ENCODE measurements around the gene ZNF124.

DNA sequence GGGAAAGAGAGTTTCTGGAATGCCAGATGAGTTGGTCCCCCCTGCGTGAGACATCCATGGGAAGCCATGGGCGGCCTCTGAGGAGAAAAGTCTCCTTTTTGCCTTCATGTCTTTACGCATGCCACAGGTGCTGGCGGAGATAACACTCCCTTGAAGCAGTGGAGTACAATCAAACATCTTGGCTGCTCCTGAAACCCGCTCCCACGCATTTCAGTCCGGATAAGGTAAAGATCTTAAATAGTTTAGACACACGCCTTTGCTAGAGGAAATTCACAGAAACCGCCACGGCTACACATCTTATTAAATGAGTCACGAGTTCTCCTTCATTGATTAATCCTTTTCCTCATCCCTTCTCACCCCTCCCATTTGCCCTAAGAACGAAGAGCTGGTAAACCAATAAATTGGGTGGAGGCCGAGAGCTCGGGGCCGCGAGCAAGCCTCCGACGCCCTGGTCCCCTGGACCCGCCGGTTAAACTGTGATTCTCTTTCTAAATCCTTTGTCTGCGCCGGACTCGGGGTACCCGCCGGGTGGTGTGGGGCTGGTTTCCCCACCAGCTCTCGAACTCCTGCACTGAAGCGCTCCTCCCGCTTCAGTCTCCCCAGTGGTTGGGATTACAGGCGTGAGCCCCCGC, 61.1 kb downstream of the ZNF124 start:
- TF ChIP-seq POLR2AphosphoS5 (IDR thresholded peaks at IDR 0.05) (no peak), RAD21 (conservative IDR thresholded peaks at IDR 0.05) (no peak), EP300 (conservative IDR thresholded peaks at IDR 0.05; ENCODE audit: poor library complexity, severe bottlenecking) (no peak), SMC3 (conservative IDR thresholded peaks at IDR 0.05; ENCODE audit: poor library complexity) (no peak), TAF1 (IDR thresholded peaks at IDR 0.05; ENCODE audit: low read depth) (no peak)
- TF ChIP-seq, protein P1, sequence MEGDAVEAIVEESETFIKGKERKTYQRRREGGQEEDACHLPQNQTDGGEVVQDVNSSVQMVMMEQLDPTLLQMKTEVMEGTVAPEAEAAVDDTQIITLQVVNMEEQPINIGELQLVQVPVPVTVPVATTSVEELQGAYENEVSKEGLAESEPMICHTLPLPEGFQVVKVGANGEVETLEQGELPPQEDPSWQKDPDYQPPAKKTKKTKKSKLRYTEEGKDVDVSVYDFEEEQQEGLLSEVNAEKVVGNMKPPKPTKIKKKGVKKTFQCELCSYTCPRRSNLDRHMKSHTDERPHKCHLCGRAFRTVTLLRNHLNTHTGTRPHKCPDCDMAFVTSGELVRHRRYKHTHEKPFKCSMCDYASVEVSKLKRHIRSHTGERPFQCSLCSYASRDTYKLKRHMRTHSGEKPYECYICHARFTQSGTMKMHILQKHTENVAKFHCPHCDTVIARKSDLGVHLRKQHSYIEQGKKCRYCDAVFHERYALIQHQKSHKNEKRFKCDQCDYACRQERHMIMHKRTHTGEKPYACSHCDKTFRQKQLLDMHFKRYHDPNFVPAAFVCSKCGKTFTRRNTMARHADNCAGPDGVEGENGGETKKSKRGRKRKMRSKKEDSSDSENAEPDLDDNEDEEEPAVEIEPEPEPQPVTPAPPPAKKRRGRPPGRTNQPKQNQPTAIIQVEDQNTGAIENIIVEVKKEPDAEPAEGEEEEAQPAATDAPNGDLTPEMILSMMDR (IDR thresholded peaks at IDR 0.05; ENCODE audit: poor library complexity, severe bottlenecking): no peak

All from neural cell (in vitro differentiated cells).